IMR-90 (cell line): ENCODE data around the gene LPXN.

Experiments used
- BHLHE40 ChIP-seq: fragments of 150-350 bp; IDR thresholded peaks from 2 replicates; pipeline ENCODE4 v1.6.1; 2016; ENCODE audit warnings: mild to moderate bottlenecking, low read depth, low read length
- CEBPB ChIP-seq: IDR thresholded peaks from 2 replicates; pipeline ENCODE4 v1.6.1; 2012; ENCODE audit warnings: low read depth, low read length, improper control_type of control experiment
- CTCF ChIP-seq: conservative IDR thresholded peaks from 2 replicates; pipeline ENCODE4 v1.5.1; 2012; ENCODE audit warnings: mild to moderate bottlenecking, low read depth, low read length, improper control_type of control experiment
- FOS ChIP-seq: fragments of 150-350 bp; IDR thresholded peaks from 2 replicates; pipeline ENCODE4 v1.6.1; 2016; ENCODE audit warnings: low read depth, low read length
- MAZ ChIP-seq: IDR thresholded peaks from 2 replicates; pipeline ENCODE4 v1.6.1; 2012; ENCODE audit warnings: low read depth, mild to moderate bottlenecking, low read length, improper control_type of control experiment, moderate library complexity, borderline replicate concordance
- MXI1 ChIP-seq: IDR thresholded peaks from 2 replicates; pipeline ENCODE4 v1.6.1; 2012; ENCODE audit warnings: low read depth, mild to moderate bottlenecking, low read length, moderate library complexity, borderline replicate concordance
- POLR2A ChIP-seq: IDR thresholded peaks from 2 replicates; pipeline ENCODE4 v1.6.1; 2012; ENCODE audit warnings: mild to moderate bottlenecking, low read depth, low read length
- RAD21 ChIP-seq: IDR thresholded peaks from 2 replicates; pipeline ENCODE4 v1.6.1; 2012; ENCODE audit warnings: low read length, improper control_type of control experiment
- RFX5 ChIP-seq: IDR thresholded peaks from 2 replicates; pipeline ENCODE4 v1.8.0; 2012; ENCODE audit warnings: low read depth, mild to moderate bottlenecking, low read length, moderate library complexity
- SMC3 ChIP-seq: fragments of 150-350 bp; IDR thresholded peaks from 2 replicates; pipeline ENCODE4 v1.6.1; 2016; ENCODE audit warnings: low read depth, mild to moderate bottlenecking, antibody characterized with exemption, low read length, moderate library complexity
- USF2 ChIP-seq: fragments of 150-350 bp; IDR thresholded peaks from 2 replicates; pipeline ENCODE4 v1.6.1; 2017; ENCODE audit warnings: mild to moderate bottlenecking, antibody characterized with exemption, low read length, low read depth

GRCh38 chr11:58508005-58508404 lies 67.7 kb downstream of the LPXN start, which contains the start of gene OR5B21:
- TF ChIP-seq CTCF, result no peak
- no peak for TF ChIP-seq POLR2A
- TF ChIP-seq BHLHE40, result no peak
- TF ChIP-seq SMC3, result no peak
- no peak for TF ChIP-seq MAZ
- no peak for TF ChIP-seq RFX5
- TF ChIP-seq USF2, result no peak
- TF ChIP-seq RAD21, result no peak
- no peak for TF ChIP-seq CEBPB
- TF ChIP-seq MXI1, result no peak
- no peak for TF ChIP-seq FOS
